ENCODE measurements around the gene NDUFAB1. TPM values are rescaled to one million over a fixed set of nuclear protein-coding genes. Genes with fewer than 3 reads are reported as not detected.
"Not testable (repeated sequence)": the region's sequence is repeated elsewhere in the genome, so short reads cannot be mapped to it uniquely, and the experiment has no call there.

Gene NDUFAB1
- total RNA-seq, 1 donor from 2014 or later, result 66.7 TPM

- H3K9me3 Mint-ChIP-seq, result no peaks in the 10 kb centered on the region
- no peak overlapping the region for H3K27ac Mint-ChIP-seq
- peaks cover 9% of the 10 kb centered on the region for H3K4me1 Mint-ChIP-seq
- no peak for TF ChIP-seq CTCF (IDR thresholded peaks at IDR 0.05; ENCODE audit: unreplicated experiment)
- H3K36me3 Mint-ChIP-seq, result peaks cover 25% of the 10 kb centered on the region
- no peaks in the 10 kb centered on the region for H3K27me3 Mint-ChIP-seq (ENCODE audit: low read depth)
- no peak overlapping the region for H3K4me3 Mint-ChIP-seq
- DNase-seq (ENCODE audit: low spot score in 2 of 2, unreplicated experiment in 2 of 2), result no peak
Observed at GRCh38 chr16:23594186-23594585, 1.9 kb downstream of the NDUFAB1 start.

GRCh38 chr16:23590181-23590580 is 5.9 kb downstream of the NDUFAB1 start:
- no peak for TF ChIP-seq CTCF (IDR thresholded peaks at IDR 0.05; ENCODE audit: unreplicated experiment)
- H3K27ac Mint-ChIP-seq, result no peak overlapping the region
- no peaks in the 10 kb centered on the region for H3K9me3 Mint-ChIP-seq
- no peaks in the 10 kb centered on the region for H3K27me3 Mint-ChIP-seq (ENCODE audit: low read depth)
- peaks cover 5% of the 10 kb centered on the region for H3K4me1 Mint-ChIP-seq
- no peak for DNase-seq (ENCODE audit: low spot score in 2 of 2, unreplicated experiment in 2 of 2)
- peaks cover 29% of the 10 kb centered on the region for H3K36me3 Mint-ChIP-seq
- H3K4me3 Mint-ChIP-seq, result no peak overlapping the region

GRCh38 chr16:23587726-23588125 is 8.4 kb downstream of the NDUFAB1 start:
- no peak overlapping the region for H3K27ac Mint-ChIP-seq
- no peak for TF ChIP-seq CTCF (IDR thresholded peaks at IDR 0.05; ENCODE audit: unreplicated experiment)
- no peaks in the 10 kb centered on the region for H3K9me3 Mint-ChIP-seq
- H3K4me1 Mint-ChIP-seq, result no peaks in the 10 kb centered on the region
- peaks cover 29% of the 10 kb centered on the region for H3K36me3 Mint-ChIP-seq
- H3K27me3 Mint-ChIP-seq (ENCODE audit: low read depth), result no peaks in the 10 kb centered on the region
- H3K4me3 Mint-ChIP-seq, result no peak overlapping the region
- DNase-seq (ENCODE audit: low spot score in 2 of 2, unreplicated experiment in 2 of 2), result no peak

GRCh38 chr16:23584186-23585076 is 11.7 kb downstream of the NDUFAB1 start:
- peaks cover 21% of the 10 kb centered on the region for H3K36me3 Mint-ChIP-seq

GRCh38 chr16:23583271-23583670 is 12.8 kb downstream of the NDUFAB1 start:
- not testable (repeated sequence) for H3K27ac Mint-ChIP-seq; DNase-seq (ENCODE audit: low spot score in 2 of 2, unreplicated experiment in 2 of 2); H3K4me3 Mint-ChIP-seq; H3K4me1 Mint-ChIP-seq; H3K9me3 Mint-ChIP-seq; H3K27me3 Mint-ChIP-seq (ENCODE audit: low read depth)
- H3K36me3 Mint-ChIP-seq, result peaks cover 24% of the 10 kb centered on the region

More at GRCh38 chr16:23584186-23585076, 11.7 kb downstream of the NDUFAB1 start:
- no peak for TF ChIP-seq CTCF (IDR thresholded peaks at IDR 0.05; ENCODE audit: unreplicated experiment)
- Mint-ChIP-seq H3K9me3 (no peaks in the 10 kb centered on the region), H3K4me1 (no peaks in the 10 kb centered on the region), H3K27ac (no peak overlapping the region), H3K4me3 (no peak overlapping the region), H3K27me3 (ENCODE audit: low read depth) (no peaks in the 10 kb centered on the region)
- DNase-seq (ENCODE audit: low spot score in 2 of 2, unreplicated experiment in 2 of 2), result no peak

GRCh38 chr16:23581764-23582163 is 14.4 kb downstream of the NDUFAB1 start:
- TF ChIP-seq CTCF (IDR thresholded peaks at IDR 0.05; ENCODE audit: unreplicated experiment), result no peak
- no peaks in the 10 kb centered on the region for H3K27me3 Mint-ChIP-seq (ENCODE audit: low read depth)
- no peak overlapping the region for H3K27ac Mint-ChIP-seq
- no peaks in the 10 kb centered on the region for H3K4me1 Mint-ChIP-seq
- H3K36me3 Mint-ChIP-seq, result peaks cover 24% of the 10 kb centered on the region
- DNase-seq (ENCODE audit: low spot score in 2 of 2, unreplicated experiment in 2 of 2), result no peak
- no peaks in the 10 kb centered on the region for H3K9me3 Mint-ChIP-seq
- H3K4me3 Mint-ChIP-seq, result no peak overlapping the region

Data from mesothelial cell of epicardium (in vitro differentiated cells).